ENCODE measurements around the gene MEGF10.

GRCh38 chr5:127412698-127413097 is 122.1 kb downstream of the MEGF10 start:
- TF ChIP-seq NFRKB (IDR thresholded peaks at IDR 0.05) = no peak
- TF ChIP-seq SUZ12 (IDR thresholded peaks at IDR 0.05) = no peak
- no peak for TF ChIP-seq HDGF (IDR thresholded peaks at IDR 0.05; ENCODE audit: borderline replicate concordance)
- TF ChIP-seq FOXA1 (IDR thresholded peaks at IDR 0.05) = no peak
- no peak for TF ChIP-seq ELF4 (IDR thresholded peaks at IDR 0.05)
- no peak for TF ChIP-seq SP1 (IDR thresholded peaks at IDR 0.05)
- TF ChIP-seq FOXK2 (IDR thresholded peaks at IDR 0.05) = no peak
- TF ChIP-seq FOXM1 (IDR thresholded peaks at IDR 0.05; ENCODE audit: borderline replicate concordance) = no peak
- TF ChIP-seq TARDBP (IDR thresholded peaks at IDR 0.05) = no peak
- no peak for TF ChIP-seq PKNOX1 (IDR thresholded peaks at IDR 0.05)
- no peak for TF ChIP-seq BHLHE40 (IDR thresholded peaks at IDR 0.05; ENCODE audit: borderline replicate concordance)
- no peak for TF ChIP-seq L3MBTL2 (conservative IDR thresholded peaks at IDR 0.05)
- TF ChIP-seq ZNF384 (IDR thresholded peaks at IDR 0.05) = no peak

Measured in HEK293T (cell line).